Embryonic facial prominence (tissue), 1 donor: ENCODE results near the gene NPAS4.
"Not testable (repeated sequence)": the region's sequence is repeated elsewhere in the genome, so short reads cannot be mapped to it uniquely, and the experiment has no call there.

Experiments used
- DNase-seq: peaks from one replicate; pipeline ENCODE4 v3.0.0-alpha.2; 2016; ENCODE audit errors: extremely low spot score

NPAS4 gene

GRCh38 chr11:66420671-66421476 lies at the start of gene NPAS4:
TSS of gene NPAS4 (plus strand) at chr11:66421035. CDS start at chr11:66421180, 145 bp downstream.
- no peak for DNase-seq

GRCh38 chr11:66371627-66372415 lies 49.0 kb upstream of the NPAS4 start, which contains the start of gene SLC29A2:
TSS of gene SLC29A2 (minus strand) at chr11:66371760. CDS start at chr11:66371591, 169 bp downstream.
- DNase-seq = peak; percentile 9

GRCh38 chr11:66373265-66373664 lies 47.6 kb upstream of the NPAS4 start:
- no peak for DNase-seq

- not testable (repeated sequence) for DNase-seq
Measured at GRCh38 chr11:66373690-66374287, 47.0 kb upstream of the NPAS4 start.

GRCh38 chr11:66380264-66380663 lies 40.6 kb upstream of the NPAS4 start:
- DNase-seq = not testable (repeated sequence)

- DNase-seq = not testable (repeated sequence)
Measured at GRCh38 chr11:66384316-66384715, 36.5 kb upstream of the NPAS4 start.

- DNase-seq = peak; percentile 52
Measured at GRCh38 chr11:66386171-66387069, 34.4 kb upstream of the NPAS4 start.

- DNase-seq = no peak
Measured at GRCh38 chr11:66388780-66389386, 32.0 kb upstream of the NPAS4 start.

GRCh38 chr11:66391322-66391721 lies 29.5 kb upstream of the NPAS4 start:
- DNase-seq = no peak

- no peak for DNase-seq
Measured at GRCh38 chr11:66393954-66394353, 26.9 kb upstream of the NPAS4 start.

GRCh38 chr11:66407651-66408050 lies 13.2 kb upstream of the NPAS4 start:
- DNase-seq = no peak

- peak; percentile 79 for DNase-seq
Measured at GRCh38 chr11:66408488-66409214, 12.2 kb upstream of the NPAS4 start.

GRCh38 chr11:66409226-66409625 lies 11.6 kb upstream of the NPAS4 start:
- DNase-seq = no peak

GRCh38 chr11:66410191-66410590 lies 10.6 kb upstream of the NPAS4 start:
- DNase-seq = no peak

- no peak for DNase-seq
Measured at GRCh38 chr11:66411323-66411722, 9.5 kb upstream of the NPAS4 start.

- DNase-seq = no peak
Measured at GRCh38 chr11:66412110-66412509, 8.7 kb upstream of the NPAS4 start.

- no peak for DNase-seq
Measured at GRCh38 chr11:66413167-66413566, 7.7 kb upstream of the NPAS4 start.

- DNase-seq = no peak
Measured at GRCh38 chr11:66414120-66414934, 6.5 kb upstream of the NPAS4 start.

- DNase-seq = no peak
Measured at GRCh38 chr11:66415423-66415822, 5.4 kb upstream of the NPAS4 start.
